ENCODE data around the gene USP15. TPM values are rescaled to one million over a fixed set of nuclear protein-coding genes. Genes with fewer than 3 reads are reported as not detected.
"Not testable (repeated sequence)": the region's sequence is repeated elsewhere in the genome, so short reads cannot be mapped to it uniquely, and the experiment has no call there.

USP15 gene
- total RNA-seq, 5 donors from 2014 or later (not counting 1 experiment from before 2014, with no cell fraction given), result 137 to 256 (median 138) TPM

DNA sequence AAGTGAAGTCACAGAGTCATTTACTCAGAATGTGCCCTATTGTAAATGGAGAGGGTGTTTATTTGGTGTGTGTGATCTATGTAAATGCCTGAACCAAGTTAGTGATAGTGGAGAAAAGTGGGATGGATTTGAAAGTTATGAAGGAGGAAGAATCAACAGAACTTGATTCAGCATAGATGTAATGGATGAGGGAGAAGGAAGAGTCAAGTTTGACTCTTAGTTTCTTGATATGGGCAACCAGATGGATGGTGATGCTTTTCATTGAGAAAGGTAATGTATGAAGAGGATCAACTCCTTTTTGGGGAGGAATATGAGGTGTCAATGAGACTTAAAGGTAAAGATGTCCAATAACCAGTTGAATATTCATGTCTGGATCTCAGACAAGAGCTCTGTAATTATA is 199.8 kb downstream of the USP15 start:
- no peak overlapping the region for H3K27ac Mint-ChIP-seq
- no peak overlapping the region for H3K4me3 Mint-ChIP-seq
- no peak overlapping the region for H3K27ac ChIP-seq (ENCODE audit: low read length)
- H3K27me3 Mint-ChIP-seq, result peaks cover 0 to 7% of the 10 kb centered on the region in 2 donors
- ATAC-seq (replicated peaks in 1 of 4) (no peak), DNase-seq (no peak)
- ChIA-PET CTCF (no interaction called here), POLR2A (no interaction called here)
- no peaks in the 10 kb centered on the region for H3K36me3 ChIP-seq (ENCODE audit: control insufficient read depth in 2 of 2, extremely low read depth in 1 of 2, insufficient read depth in 1 of 2, low read length in 1 of 2)
- H3K4me1 ChIP-seq (ENCODE audit: control insufficient read depth in 1 of 2, extremely low read depth in 1 of 2, insufficient read depth in 2 of 2, low read length in 2 of 2), result no peaks in the 10 kb centered on the region
- H3K4me1 Mint-ChIP-seq, result no peaks in the 10 kb centered on the region
- no peak overlapping the region for H3K4me3 ChIP-seq (ENCODE audit: control insufficient read depth in 1 of 2, extremely low read depth in 1 of 2, low read length in 1 of 2)
- H3K9me3 Mint-ChIP-seq, result peaks cover 5 to 15% (median 6%) of the 10 kb centered on the region in 3 donors
- no peaks in the 10 kb centered on the region for H3K9me3 ChIP-seq
- peaks cover 0 to 6% of the 10 kb centered on the region in 2 experiments for H3K27me3 ChIP-seq (replicated peaks in 1 of 2; ENCODE audit: control insufficient read depth in 2 of 2, extremely low read depth in 1 of 2, insufficient read depth in 2 of 2, low read length in 1 of 2)
- H3K36me3 Mint-ChIP-seq, result no peaks in the 10 kb centered on the region

DNA sequence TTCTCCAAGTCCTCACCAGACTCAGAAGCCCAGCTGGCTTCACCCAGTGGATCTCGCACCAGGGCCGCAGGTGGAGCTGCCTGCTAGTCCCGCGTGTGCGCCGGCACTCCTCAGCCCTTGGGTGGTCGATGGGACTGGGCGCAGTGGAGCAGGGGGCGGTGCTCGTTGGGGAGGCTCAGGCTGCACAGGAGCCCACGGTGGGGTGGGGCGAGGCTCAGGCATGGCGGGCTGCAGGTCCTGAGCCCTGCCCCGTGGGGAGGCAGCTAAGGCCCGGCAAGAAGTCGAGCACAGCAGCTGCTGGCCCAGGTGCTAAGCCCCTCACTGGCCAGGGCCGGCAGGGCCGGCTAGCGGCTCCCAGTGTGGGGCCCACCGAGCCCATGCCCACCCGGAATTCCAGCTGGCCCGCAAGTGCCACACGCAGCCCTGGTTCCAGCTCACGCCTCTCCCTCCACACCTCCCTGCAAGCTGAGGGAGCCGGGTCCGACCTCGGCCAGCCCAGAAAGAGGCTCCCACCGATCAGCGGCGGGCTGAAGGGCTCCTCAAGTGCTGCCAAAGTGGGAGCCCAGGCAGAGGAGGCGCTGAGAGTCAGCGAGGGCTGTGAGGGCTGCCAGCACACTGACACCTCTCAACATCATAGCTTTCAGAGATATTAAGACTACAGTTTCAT is 201.1 kb downstream of the USP15 start:
- ATAC-seq (replicated peaks in 1 of 4); H3K27me3 Mint-ChIP-seq; H3K27ac Mint-ChIP-seq; CTCF ChIA-PET; H3K27me3 ChIP-seq (replicated peaks in 1 of 2; ENCODE audit: control insufficient read depth in 2 of 2, extremely low read depth in 1 of 2, insufficient read depth in 2 of 2, low read length in 1 of 2); H3K4me1 Mint-ChIP-seq; H3K36me3 Mint-ChIP-seq; DNase-seq; H3K27ac ChIP-seq (ENCODE audit: low read length); H3K9me3 ChIP-seq; H3K36me3 ChIP-seq (ENCODE audit: control insufficient read depth in 2 of 2, extremely low read depth in 1 of 2, insufficient read depth in 1 of 2, low read length in 1 of 2); H3K4me1 ChIP-seq (ENCODE audit: control insufficient read depth in 1 of 2, extremely low read depth in 1 of 2, insufficient read depth in 2 of 2, low read length in 2 of 2); H3K4me3 ChIP-seq (ENCODE audit: control insufficient read depth in 1 of 2, extremely low read depth in 1 of 2, low read length in 1 of 2); POLR2A ChIA-PET; H3K4me3 Mint-ChIP-seq: not testable (repeated sequence)
- 94% methylated on average over 27 of the region's 32 CpGs for WGBS (ENCODE audit: insufficient coverage)
- peaks cover 5 to 15% (median 6%) of the 10 kb centered on the region in 3 donors for H3K9me3 Mint-ChIP-seq

DNA sequence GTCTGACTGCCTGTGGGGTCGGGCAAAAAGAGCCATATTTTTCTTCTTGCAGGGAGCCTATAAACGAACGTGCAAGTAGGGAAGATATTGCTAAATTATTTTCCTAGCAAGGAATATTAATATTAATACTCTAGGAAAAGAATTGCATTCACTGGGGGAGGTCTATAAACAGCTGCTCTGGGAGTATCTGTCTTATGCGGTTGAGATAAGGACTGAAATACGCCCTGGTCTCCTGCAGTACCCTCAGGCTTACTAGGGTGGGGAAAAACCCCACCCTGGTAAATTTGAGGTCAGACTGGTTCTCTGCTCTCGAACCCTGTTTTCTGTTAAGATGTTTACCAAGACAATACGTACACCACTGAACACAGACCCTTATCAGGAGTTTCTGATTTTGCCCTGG is 203.0 kb downstream of the USP15 start:
- peaks cover 5 to 15% (median 6%) of the 10 kb centered on the region in 3 donors for H3K9me3 Mint-ChIP-seq
- H3K36me3 ChIP-seq (ENCODE audit: control insufficient read depth in 2 of 2, extremely low read depth in 1 of 2, insufficient read depth in 1 of 2, low read length in 1 of 2); H3K9me3 ChIP-seq; H3K4me3 Mint-ChIP-seq; H3K36me3 Mint-ChIP-seq; H3K27ac Mint-ChIP-seq; POLR2A ChIA-PET; H3K27me3 ChIP-seq (replicated peaks in 1 of 2; ENCODE audit: control insufficient read depth in 2 of 2, extremely low read depth in 1 of 2, insufficient read depth in 2 of 2, low read length in 1 of 2); H3K4me1 ChIP-seq (ENCODE audit: control insufficient read depth in 1 of 2, extremely low read depth in 1 of 2, insufficient read depth in 2 of 2, low read length in 2 of 2); H3K27me3 Mint-ChIP-seq; H3K4me3 ChIP-seq (ENCODE audit: control insufficient read depth in 1 of 2, extremely low read depth in 1 of 2, low read length in 1 of 2); ATAC-seq (replicated peaks in 1 of 4); CTCF ChIA-PET; DNase-seq; H3K27ac ChIP-seq (ENCODE audit: low read length): not testable (repeated sequence)
- H3K4me1 Mint-ChIP-seq, result peaks cover 14 to 17% (median 14%) of the 10 kb centered on the region in 3 donors
- no CpG with 5 or more reads among the region's 7 CpGs for WGBS (ENCODE audit: insufficient coverage)

Other genes with a start within 250 kb of the USP15 start
- 10 to 100 TPM; 61.2 to 73.2 (median 66.5) TPM for gene MON2, start 206.4 kb downstream of the USP15 start, total RNA-seq